Measurements from ENCODE around the gene RNF103. TPM values are rescaled to one million over a fixed set of nuclear protein-coding genes. Genes with fewer than 3 reads are reported as not detected.

Gene RNF103
- total RNA-seq, 1 experiment from 2014 or later, result 29.3 TPM

GRCh38 chr2:86636842-86637241 lies 13.2 kb upstream of the RNF103 start:
- H3K27me3 ChIP-seq, result no peaks in the 10 kb centered on the region
- no peak for DNase-seq

DNA sequence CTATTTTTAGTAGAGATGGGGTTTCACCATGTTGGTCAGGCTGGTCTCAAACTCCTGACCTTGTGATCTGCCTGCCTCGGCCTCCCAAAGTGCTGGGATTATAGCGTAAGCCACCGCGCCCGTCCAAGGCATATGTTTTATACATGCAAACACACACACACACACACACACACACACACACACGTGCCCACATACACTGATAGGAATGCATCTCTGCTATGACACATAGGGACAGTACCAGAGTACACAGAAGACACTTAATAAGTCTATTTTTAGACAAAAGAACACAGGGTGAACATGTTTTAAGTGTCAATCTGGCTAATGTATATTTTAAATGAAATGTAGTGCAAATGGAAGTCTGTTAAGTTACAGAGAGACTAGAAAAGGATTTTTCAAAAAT lies 10.7 kb upstream of the RNF103 start:
- no peaks in the 10 kb centered on the region for H3K36me3 ChIP-seq
- no peaks in the 10 kb centered on the region for H3K27me3 ChIP-seq
- H3K4me1 ChIP-seq, result no peaks in the 10 kb centered on the region
- H3K27ac ChIP-seq, result no peak overlapping the region
- H3K9me3 ChIP-seq (replicated peaks), result no peaks in the 10 kb centered on the region
- no peak for DNase-seq
- no peak overlapping the region for H3K4me3 ChIP-seq

More at GRCh38 chr2:86636842-86637241, 13.2 kb upstream of the RNF103 start:
- H3K4me1 ChIP-seq, result no peaks in the 10 kb centered on the region
- no peak overlapping the region for H3K4me3 ChIP-seq
- no peaks in the 10 kb centered on the region for H3K36me3 ChIP-seq
- no peak overlapping the region for H3K27ac ChIP-seq
- no peaks in the 10 kb centered on the region for H3K9me3 ChIP-seq (replicated peaks)

DNA sequence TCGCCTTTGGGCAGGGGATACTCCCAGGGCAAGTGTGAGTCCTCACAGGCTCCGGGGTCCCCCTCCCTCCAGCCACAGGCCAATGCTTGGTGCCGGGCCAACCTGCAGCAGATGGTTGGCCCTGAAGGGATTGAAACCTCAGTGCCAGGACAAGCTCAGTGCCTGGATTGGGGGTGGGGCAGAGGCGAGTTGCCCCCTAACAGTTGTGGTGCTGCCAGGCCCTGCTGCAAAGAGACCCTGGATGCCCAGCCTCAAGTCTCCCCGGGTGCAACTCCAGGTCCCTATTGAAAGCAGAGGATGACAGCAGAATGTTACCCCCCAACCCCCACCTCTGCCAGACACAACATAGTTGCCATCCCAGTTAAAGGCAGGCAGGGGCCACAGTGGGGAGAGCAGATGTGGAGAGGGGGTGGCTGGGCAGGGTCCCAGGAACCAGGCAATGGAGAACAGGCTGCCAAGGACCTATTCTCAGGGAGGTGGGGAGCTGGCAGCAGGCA lies 9.5 kb upstream of the RNF103 start:
- DNase-seq, result no peak
- no peak overlapping the region for H3K27ac ChIP-seq

GRCh38 chr2:86632672-86633071 lies 9.0 kb upstream of the RNF103 start:
- no peak for DNase-seq
- Histone ChIP-seq H3K36me3 (no peaks in the 10 kb centered on the region), H3K9me3 (replicated peaks) (no peaks in the 10 kb centered on the region), H3K27ac (no peak overlapping the region), H3K4me3 (no peak overlapping the region), H3K4me1 (peaks cover 9% of the 10 kb centered on the region), H3K27me3 (no peaks in the 10 kb centered on the region)

More for the DNA sequence above, 9.5 kb upstream of the RNF103 start:
- H3K9me3 ChIP-seq (replicated peaks), result no peaks in the 10 kb centered on the region
- no peak overlapping the region for H3K4me3 ChIP-seq
- no peaks in the 10 kb centered on the region for H3K36me3 ChIP-seq
- H3K4me1 ChIP-seq, result peaks cover 5% of the 10 kb centered on the region; the same call in 1 of the 2 replicates
- no peaks in the 10 kb centered on the region for H3K27me3 ChIP-seq

DNA sequence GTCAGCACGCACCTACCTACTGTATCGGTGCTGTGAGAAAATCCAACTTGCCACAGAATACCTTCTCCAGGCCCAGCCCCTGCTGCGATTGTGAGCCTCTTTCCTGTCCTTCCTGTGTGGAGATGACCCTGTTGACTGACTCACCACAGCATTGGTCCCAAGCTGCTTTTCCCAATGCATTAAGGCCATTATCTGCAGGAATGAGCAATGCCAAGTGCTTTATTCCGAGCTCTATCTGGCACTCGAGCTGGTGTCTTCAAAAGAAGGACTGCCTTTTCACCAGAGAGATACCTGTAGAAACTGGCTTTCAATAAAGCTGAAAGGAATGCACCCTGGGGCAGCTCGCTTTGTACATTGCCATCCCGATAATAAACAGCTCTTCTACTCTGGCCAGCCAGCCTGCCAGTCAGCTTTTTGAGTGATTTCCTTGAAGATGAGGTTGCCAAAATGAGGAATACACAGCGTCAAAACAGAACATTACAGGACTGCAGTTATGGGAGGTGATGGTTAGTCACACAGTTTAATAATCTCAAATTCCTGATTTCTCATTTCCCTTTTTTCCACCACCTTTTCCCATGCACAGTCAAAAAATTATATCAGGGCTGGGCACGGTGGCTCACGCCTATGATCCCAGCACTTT lies 8.3 kb upstream of the RNF103 start:
- no peak for DNase-seq
- H3K27me3 ChIP-seq, result no peaks in the 10 kb centered on the region
- H3K4me1 ChIP-seq, result peaks cover 9% of the 10 kb centered on the region
- no peaks in the 10 kb centered on the region for H3K9me3 ChIP-seq (replicated peaks)
- H3K4me3 ChIP-seq, result no peak overlapping the region
- H3K36me3 ChIP-seq, result no peaks in the 10 kb centered on the region
- H3K27ac ChIP-seq, result no peak overlapping the region

DNA sequence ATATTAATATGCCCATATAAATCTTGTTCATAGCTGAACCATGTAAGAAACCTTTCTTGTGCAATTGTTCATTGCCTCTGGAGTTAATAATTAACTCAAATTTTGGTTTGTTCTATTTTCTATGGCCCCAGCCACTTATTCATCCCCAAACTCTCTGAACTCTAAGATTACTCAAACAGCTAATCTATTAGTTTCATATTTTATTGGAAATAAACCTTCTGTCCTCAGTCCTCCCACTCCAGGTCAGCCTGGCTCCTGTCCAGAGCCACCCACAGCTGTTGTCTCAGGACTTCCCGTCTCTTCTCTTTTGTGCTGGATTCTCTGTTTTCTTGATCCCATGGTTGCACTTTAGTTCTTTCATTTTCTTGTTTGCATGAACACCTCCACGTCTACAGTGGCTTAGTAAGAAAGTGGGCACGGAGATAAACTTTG lies 4.4 kb upstream of the RNF103 start:
- no peak overlapping the region for H3K4me3 ChIP-seq
- H3K27ac ChIP-seq, result no peak overlapping the region
- no peaks in the 10 kb centered on the region for H3K36me3 ChIP-seq
- peaks cover 14% of the 10 kb centered on the region for H3K4me1 ChIP-seq
- DNase-seq, result peak; percentile 52 to 65
- no peaks in the 10 kb centered on the region for H3K27me3 ChIP-seq
- no peaks in the 10 kb centered on the region for H3K9me3 ChIP-seq (replicated peaks)

DNA sequence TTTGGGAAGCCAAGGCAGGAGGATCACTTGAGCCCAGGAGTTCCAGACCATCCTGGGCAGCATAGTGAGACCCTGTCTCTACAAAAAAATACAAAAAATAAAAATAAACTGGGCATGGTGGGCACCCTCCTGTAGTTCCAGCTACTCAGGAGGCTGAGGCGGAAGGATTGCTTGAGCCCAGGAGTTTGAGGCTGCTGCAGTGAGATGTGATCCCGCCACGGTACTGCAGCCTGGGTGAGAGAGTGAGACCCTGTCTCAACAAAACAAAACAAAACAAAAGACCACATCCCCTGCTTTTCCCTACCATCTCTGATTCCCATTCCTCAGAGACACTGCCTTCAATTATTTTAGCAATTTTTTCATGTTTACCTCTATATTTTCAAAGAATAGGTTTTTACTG lies 3.9 kb upstream of the RNF103 start:
- H3K27me3 ChIP-seq, result no peaks in the 10 kb centered on the region
- H3K4me3 ChIP-seq, result no peak overlapping the region
- no peaks in the 10 kb centered on the region for H3K36me3 ChIP-seq
- no peak overlapping the region for H3K27ac ChIP-seq
- H3K9me3 ChIP-seq (replicated peaks), result no peaks in the 10 kb centered on the region
- H3K4me1 ChIP-seq, result peaks cover 14% of the 10 kb centered on the region
- no peak for DNase-seq

DNA sequence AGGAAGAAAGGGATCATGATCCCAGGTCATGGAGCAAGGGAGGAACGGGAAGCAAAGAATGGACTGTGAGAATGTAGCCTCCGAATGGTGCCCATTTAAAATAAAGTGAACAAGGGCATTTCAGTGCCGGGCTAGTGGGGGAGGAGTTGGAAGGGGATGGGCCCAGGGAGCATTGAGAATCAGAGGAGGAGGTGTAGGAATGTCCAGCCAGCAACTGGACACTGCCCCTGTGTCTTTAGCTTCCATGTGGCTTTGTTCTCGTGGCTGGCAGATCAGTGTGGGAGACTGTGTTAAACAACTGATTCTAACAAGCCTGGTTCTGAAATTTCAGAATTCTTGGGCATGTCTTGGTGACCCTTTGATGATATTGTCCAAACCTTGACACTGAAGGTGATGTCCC lies 1.4 kb upstream of the RNF103 start:
- DNase-seq, result no peak
- Histone ChIP-seq H3K36me3 (no peaks in the 10 kb centered on the region), H3K9me3 (replicated peaks) (no peaks in the 10 kb centered on the region), H3K27ac (no peak overlapping the region), H3K4me3 (no peak overlapping the region), H3K4me1 (peaks cover 14% of the 10 kb centered on the region), H3K27me3 (no peaks in the 10 kb centered on the region)

GRCh38 chr2:86624267-86624547 lies 542 bp upstream of the RNF103 start:
- H3K4me1 ChIP-seq, result peaks cover 14% of the 10 kb centered on the region
- peak overlapping the region; percentile 96 for H3K27ac ChIP-seq
- peak; percentile 84 to 96 for DNase-seq
- H3K27me3 ChIP-seq, result no peaks in the 10 kb centered on the region
- H3K4me3 ChIP-seq, result peak overlapping the region; percentile 88
- peaks cover 7% of the 10 kb centered on the region; the same call in 1 of the 2 replicates for H3K36me3 ChIP-seq
- H3K9me3 ChIP-seq (replicated peaks), result no peaks in the 10 kb centered on the region

- peak in 1 of 2 experiments; percentile 44 for DNase-seq
- Histone ChIP-seq H3K4me1 (peaks cover 8% of the 10 kb centered on the region; the same call in 1 of the 2 replicates), H3K27ac (peak overlapping the region; percentile 71), H3K36me3 (peaks cover 12% of the 10 kb centered on the region), H3K4me3 (peak overlapping the region; percentile 88), H3K27me3 (no peaks in the 10 kb centered on the region), H3K9me3 (replicated peaks) (no peaks in the 10 kb centered on the region)
Observed at GRCh38 chr2:86623043-86623493, 597 bp downstream of the RNF103 start.

- peak overlapping the region; percentile 88 for H3K4me3 ChIP-seq
- peak overlapping the region; percentile 71 for H3K27ac ChIP-seq
- peak; percentile 26 to 57 for DNase-seq
- H3K9me3 ChIP-seq (replicated peaks), result no peaks in the 10 kb centered on the region
- 0 out of 2 replicates have a peak, but pooled peaks cover 5% of the 10 kb centered on the region for H3K4me1 ChIP-seq
- H3K36me3 ChIP-seq, result peaks cover 16% of the 10 kb centered on the region
- H3K27me3 ChIP-seq, result no peaks in the 10 kb centered on the region
Observed at GRCh38 chr2:86622519-86623042, 1.1 kb downstream of the RNF103 start.

GRCh38 chr2:86621280-86621943 lies 2.3 kb downstream of the RNF103 start:
- H3K4me1 ChIP-seq, result 0 out of 2 replicates have a peak, but pooled peaks cover 5% of the 10 kb centered on the region
- peak overlapping the region; percentile 88 for H3K4me3 ChIP-seq
- H3K36me3 ChIP-seq, result peaks cover 25% of the 10 kb centered on the region
- no peaks in the 10 kb centered on the region for H3K27me3 ChIP-seq
- H3K9me3 ChIP-seq (replicated peaks), result no peaks in the 10 kb centered on the region
- DNase-seq, result peak in 1 of 2 experiments; percentile 43
- no peak overlapping the region for H3K27ac ChIP-seq

- no peak for DNase-seq
- H3K4me3 ChIP-seq, result no peak overlapping the region
- H3K27me3 ChIP-seq, result no peaks in the 10 kb centered on the region
- no peak overlapping the region for H3K27ac ChIP-seq
- H3K36me3 ChIP-seq, result peaks cover 47% of the 10 kb centered on the region
- no peaks in the 10 kb centered on the region for H3K4me1 ChIP-seq
- H3K9me3 ChIP-seq (replicated peaks), result no peaks in the 10 kb centered on the region
Observed at GRCh38 chr2:86617738-86618137, 5.9 kb downstream of the RNF103 start.

- DNase-seq, result no peak
- no peaks in the 10 kb centered on the region for H3K9me3 ChIP-seq (replicated peaks)
- H3K4me1 ChIP-seq, result no peaks in the 10 kb centered on the region
- no peak overlapping the region for H3K4me3 ChIP-seq
- no peak overlapping the region for H3K27ac ChIP-seq
- H3K36me3 ChIP-seq, result peaks cover 48% of the 10 kb centered on the region
- no peaks in the 10 kb centered on the region for H3K27me3 ChIP-seq
Observed at GRCh38 chr2:86617153-86617552, 6.5 kb downstream of the RNF103 start.

DNA sequence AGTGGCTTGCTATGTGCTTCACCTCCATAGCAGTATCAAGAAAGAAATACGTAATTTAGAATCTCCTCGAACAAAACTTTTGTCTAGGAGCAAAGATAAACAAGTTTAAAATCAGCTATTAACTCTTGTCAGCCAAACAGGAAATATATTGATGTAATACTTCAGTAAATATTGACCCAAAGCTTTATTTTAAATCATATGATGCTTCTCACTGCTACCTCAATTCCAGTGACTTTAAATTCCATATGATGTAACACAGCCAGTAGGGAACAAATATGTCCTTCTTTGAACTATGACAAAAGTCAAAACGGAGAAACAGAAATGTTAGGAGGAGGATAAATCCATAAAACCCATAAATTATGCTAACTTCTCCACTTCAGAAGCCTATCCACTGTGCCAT lies 7.2 kb downstream of the RNF103 start:
- Histone ChIP-seq H3K36me3 (peaks cover 54% of the 10 kb centered on the region), H3K9me3 (replicated peaks) (no peaks in the 10 kb centered on the region), H3K4me3 (no peak overlapping the region), H3K27ac (no peak overlapping the region), H3K4me1 (no peaks in the 10 kb centered on the region), H3K27me3 (no peaks in the 10 kb centered on the region)
- DNase-seq, result no peak
